ENCODE data around the gene ENPP6.

DNA sequence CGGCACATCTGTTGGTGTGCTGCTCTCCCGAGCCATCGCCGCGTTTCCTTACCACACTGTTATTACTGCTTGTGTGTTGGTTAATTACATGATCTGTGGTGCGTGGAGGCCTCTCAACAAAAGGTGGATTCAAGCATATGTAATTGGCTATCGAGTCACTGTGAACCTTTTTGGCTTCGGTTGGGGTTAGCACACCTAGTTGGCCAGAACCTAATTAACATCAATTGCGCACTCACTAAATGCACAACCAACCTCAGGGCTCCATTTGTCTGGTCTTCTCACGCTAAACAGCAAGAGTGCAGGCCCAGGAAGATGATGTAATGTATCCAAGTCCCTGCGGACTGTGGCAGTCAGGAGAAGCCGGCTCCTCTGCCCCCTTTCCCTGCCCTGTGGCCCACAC, 17.4 kb downstream of the ENPP6 start:
- TF ChIP-seq, protein P1, sequence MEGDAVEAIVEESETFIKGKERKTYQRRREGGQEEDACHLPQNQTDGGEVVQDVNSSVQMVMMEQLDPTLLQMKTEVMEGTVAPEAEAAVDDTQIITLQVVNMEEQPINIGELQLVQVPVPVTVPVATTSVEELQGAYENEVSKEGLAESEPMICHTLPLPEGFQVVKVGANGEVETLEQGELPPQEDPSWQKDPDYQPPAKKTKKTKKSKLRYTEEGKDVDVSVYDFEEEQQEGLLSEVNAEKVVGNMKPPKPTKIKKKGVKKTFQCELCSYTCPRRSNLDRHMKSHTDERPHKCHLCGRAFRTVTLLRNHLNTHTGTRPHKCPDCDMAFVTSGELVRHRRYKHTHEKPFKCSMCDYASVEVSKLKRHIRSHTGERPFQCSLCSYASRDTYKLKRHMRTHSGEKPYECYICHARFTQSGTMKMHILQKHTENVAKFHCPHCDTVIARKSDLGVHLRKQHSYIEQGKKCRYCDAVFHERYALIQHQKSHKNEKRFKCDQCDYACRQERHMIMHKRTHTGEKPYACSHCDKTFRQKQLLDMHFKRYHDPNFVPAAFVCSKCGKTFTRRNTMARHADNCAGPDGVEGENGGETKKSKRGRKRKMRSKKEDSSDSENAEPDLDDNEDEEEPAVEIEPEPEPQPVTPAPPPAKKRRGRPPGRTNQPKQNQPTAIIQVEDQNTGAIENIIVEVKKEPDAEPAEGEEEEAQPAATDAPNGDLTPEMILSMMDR (IDR thresholded peaks at IDR 0.05), result no peak
- TF ChIP-seq USF1 (IDR thresholded peaks at IDR 0.05; ENCODE audit: borderline replicate concordance, low read depth), result no peak

Data from SK-N-SH (cell line).